K562 (cell line): ENCODE measurements around the gene A2ML1.

Experiments
- CC2D1A ChIP-seq: fragments of 450-650 bp; IDR thresholded peaks from 2 replicates; pipeline ENCODE4 v1.6.1; 2017; ENCODE audit warnings: mild to moderate bottlenecking
- CTCF ChIP-seq, 3 experiments: IDR thresholded peaks in 2 of 3; conservative IDR thresholded peaks in 1 of 3; 2 replicates each; pipeline ENCODE4 v1.5.1; 2011 to 2012; ENCODE audit warnings: low read length in 3 of 3, mild to moderate bottlenecking in 3 of 3, control low read depth in 2 of 3, improper control_type of control experiment in 1 of 3, inconsistent platforms in 1 of 3, low read depth in 1 of 3, mixed read lengths in 1 of 3, moderate library complexity in 1 of 3; ENCODE audit not compliant: insufficient read depth in 2 of 3
- EGR1 ChIP-seq: fragments of 450-650 bp; conservative IDR thresholded peaks from 2 replicates; pipeline ENCODE4 v1.6.1; 2017; ENCODE audit warnings: mild to moderate bottlenecking
- MAFK ChIP-seq: IDR thresholded peaks from 2 replicates; pipeline ENCODE4 v1.6.1; 2011; ENCODE audit warnings: low read length, improper control_type of control experiment
- MCM3 ChIP-seq: fragments of 450-650 bp; IDR thresholded peaks from 2 replicates; pipeline ENCODE4 v1.6.1; 2016

GRCh38 chr12:8866429-8866828 is 44.0 kb downstream of the A2ML1 start:
- TF ChIP-seq CC2D1A (no peak), CTCF (IDR thresholded peaks at IDR 0.05 in 2 of 3, conservative IDR thresholded peaks at IDR 0.05 in 1 of 3; ENCODE audit: insufficient read depth in 2 of 3, low read depth in 1 of 3, low read length in 3 of 3) (no peak), MCM3 (no peak), EGR1 (no peak), MAFK (no peak)
